K562 (cell line): ENCODE data around the gene ACTR3C. TPM values are rescaled to one million over a fixed set of nuclear protein-coding genes. Genes with fewer than 3 reads are reported as not detected.

Source experiments
- ASH1L ChIP-seq: fragments of 450-650 bp; IDR thresholded peaks from 2 replicates; pipeline ENCODE4 v1.6.1; 2018; ENCODE audit warnings: borderline replicate concordance, mild to moderate bottlenecking, low read depth; ENCODE audit not compliant: partially characterized antibody
- CEBPG ChIP-seq, 3 experiments: fragments of 200-800 bp in 1 of 3; sonication (Bioruptor generic) in 1 of 3; sonication (generic) in 1 of 3; formaldehyde crosslinking in 1 of 3; IDR thresholded peaks in 2 of 3; conservative IDR thresholded peaks in 1 of 3; 2 replicates each; pipeline versions ENCODE4 v1.6.1 to v1.8.0; 2016 to 2022; ENCODE audit warnings: missing compliant biosample characterization in 2 of 3, missing genetic modification characterization in 2 of 3, mild to moderate bottlenecking in 1 of 3, missing genetic modification reagents in 1 of 3
- EP400 ChIP-seq: fragments of 450-650 bp; IDR thresholded peaks from 2 replicates; pipeline ENCODE4 v1.6.1; 2017; ENCODE audit warnings: antibody characterized with exemption, mild to moderate bottlenecking, moderate library complexity
- GABPB2 ChIP-seq: fragments of 250-450 bp; sonication (Bioruptor Pico); conservative IDR thresholded peaks from 2 replicates; pipeline ENCODE4 v1.5.1; 2021; ENCODE audit warnings: mild to moderate bottlenecking
- ILF3 ChIP-seq: fragments of 450-650 bp; IDR thresholded peaks from 2 replicates; pipeline ENCODE4 v1.6.1; 2018; ENCODE audit warnings: antibody characterized with exemption, mild to moderate bottlenecking, moderate library complexity, borderline replicate concordance
- SMAD4 ChIP-seq: fragments of 250-450 bp; sonication (Bioruptor Pico); conservative IDR thresholded peaks from 2 replicates; pipeline ENCODE4 v1.8.0; 2021; ENCODE audit warnings: inconsistent platforms, mild to moderate bottlenecking, moderate library complexity
- SP1 ChIP-seq: sonication (generic); formaldehyde crosslinking; IDR thresholded peaks from 2 replicates; pipeline ENCODE4 v1.8.1; 2022; ENCODE audit warnings: mild to moderate bottlenecking, missing genetic modification reagents
- ZNF384 ChIP-seq: IDR thresholded peaks from 2 replicates; pipeline ENCODE4 v1.6.1; 2012; ENCODE audit warnings: low read depth, low read length, improper control_type of control experiment
- ZNF644 ChIP-seq: fragments of 200-800 bp; sonication (Bioruptor generic); IDR thresholded peaks from 2 replicates; pipeline ENCODE4 v1.6.1; 2016; ENCODE audit warnings: low read depth, missing genetic modification characterization, missing compliant biosample characterization
- polyA plus RNA-seq, 8 experiments: library from polyadenylated mRNA; depleted of rRNA in 4 of 8; stranded (reverse) in 5 of 8; unstranded in 3 of 8; fragments of >200 nt; fragmentation: Nextera tagmentation in 2 of 8; fragmentation: Illumina TruSeq in 1 of 8; extraction: Ambion mirVana in 2 of 8; extraction: Trizol in 1 of 8; gene quantifications; 2 replicates each; pipeline versions ENCODE4 v1.2.1 to v1.2.3, GENCODE V29; 2011 to 2014; ENCODE audit warnings: inconsistent platforms in 1 of 8, missing spikeins in 1 of 8
- total RNA-seq, 7 experiments: library from RNA; depleted of rRNA in 6 of 7; stranded (reverse); fragments of >200 nt in 6 of 7; fragmentation: Illumina TruSeq in 2 of 7; extraction: Trizol in 2 of 7; gene quantifications; 2 replicates each; pipeline versions ENCODE4 v1.2.1 to v1.2.3, GENCODE V29; 2011 to 2021; ENCODE audit warnings: low replicate concordance in 1 of 7
- TF ChIP-seq, protein P1 (sequence below), 2 experiments: fragments of 450-650 bp; IDR thresholded peaks; 2 replicates each; pipeline ENCODE4 v1.6.1; 2016; ENCODE audit warnings: mild to moderate bottlenecking in 2 of 2, borderline replicate concordance in 1 of 2, low read depth in 1 of 2, moderate library complexity in 1 of 2
- TF ChIP-seq, protein P2 (sequence below): IDR thresholded peaks from 2 replicates; pipeline ENCODE4 v1.6.1; 2016; ENCODE audit warnings: missing genetic modification characterization, missing compliant biosample characterization
- TF ChIP-seq, protein P3 (sequence below), 2 experiments: fragments of 450-650 bp; IDR thresholded peaks; 2 replicates each; pipeline ENCODE4 v1.6.1; 2018; ENCODE audit warnings: mild to moderate bottlenecking in 2 of 2, low read depth in 1 of 2; ENCODE audit not compliant: partially characterized antibody in 2 of 2

Gene ACTR3C
- total and polyA plus RNA-seq, 9 of the 15 experiments (the other 6 are each of a cell fraction or from before 2014, with no cell fraction given) = 9.0 to 35.4 (median 13.3) TPM

DNA sequence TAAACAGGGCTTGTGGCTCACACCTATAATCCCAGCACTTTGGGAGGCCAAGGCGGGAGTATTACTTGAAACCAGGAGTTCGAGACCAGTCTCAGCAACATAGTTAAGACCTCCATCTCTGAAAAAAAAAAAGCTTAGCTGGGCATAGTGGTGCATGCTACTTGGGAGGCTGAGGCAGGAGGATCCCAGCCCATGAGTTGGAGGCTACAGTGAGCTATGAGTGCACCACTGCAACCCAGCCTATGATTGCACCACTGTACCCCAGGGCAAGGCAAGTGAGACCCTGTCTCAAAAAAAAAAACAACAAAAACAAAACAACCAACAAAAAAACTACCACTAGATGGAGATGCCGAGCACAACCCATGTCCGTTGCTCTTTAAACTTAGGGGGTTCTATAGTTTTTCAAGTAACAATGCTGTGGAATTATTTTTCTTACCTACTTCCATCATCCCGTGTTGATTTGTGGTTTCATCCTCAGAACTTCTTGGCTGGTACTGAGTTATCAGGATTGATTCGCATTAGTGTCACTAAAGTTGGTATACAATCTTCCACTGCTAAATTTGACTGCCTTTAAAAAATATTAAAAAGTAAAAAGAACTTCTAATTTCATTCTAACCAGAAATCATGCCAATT lies 33.0 kb upstream of the ACTR3C start (continued):
- TF ChIP-seq, protein P1, sequence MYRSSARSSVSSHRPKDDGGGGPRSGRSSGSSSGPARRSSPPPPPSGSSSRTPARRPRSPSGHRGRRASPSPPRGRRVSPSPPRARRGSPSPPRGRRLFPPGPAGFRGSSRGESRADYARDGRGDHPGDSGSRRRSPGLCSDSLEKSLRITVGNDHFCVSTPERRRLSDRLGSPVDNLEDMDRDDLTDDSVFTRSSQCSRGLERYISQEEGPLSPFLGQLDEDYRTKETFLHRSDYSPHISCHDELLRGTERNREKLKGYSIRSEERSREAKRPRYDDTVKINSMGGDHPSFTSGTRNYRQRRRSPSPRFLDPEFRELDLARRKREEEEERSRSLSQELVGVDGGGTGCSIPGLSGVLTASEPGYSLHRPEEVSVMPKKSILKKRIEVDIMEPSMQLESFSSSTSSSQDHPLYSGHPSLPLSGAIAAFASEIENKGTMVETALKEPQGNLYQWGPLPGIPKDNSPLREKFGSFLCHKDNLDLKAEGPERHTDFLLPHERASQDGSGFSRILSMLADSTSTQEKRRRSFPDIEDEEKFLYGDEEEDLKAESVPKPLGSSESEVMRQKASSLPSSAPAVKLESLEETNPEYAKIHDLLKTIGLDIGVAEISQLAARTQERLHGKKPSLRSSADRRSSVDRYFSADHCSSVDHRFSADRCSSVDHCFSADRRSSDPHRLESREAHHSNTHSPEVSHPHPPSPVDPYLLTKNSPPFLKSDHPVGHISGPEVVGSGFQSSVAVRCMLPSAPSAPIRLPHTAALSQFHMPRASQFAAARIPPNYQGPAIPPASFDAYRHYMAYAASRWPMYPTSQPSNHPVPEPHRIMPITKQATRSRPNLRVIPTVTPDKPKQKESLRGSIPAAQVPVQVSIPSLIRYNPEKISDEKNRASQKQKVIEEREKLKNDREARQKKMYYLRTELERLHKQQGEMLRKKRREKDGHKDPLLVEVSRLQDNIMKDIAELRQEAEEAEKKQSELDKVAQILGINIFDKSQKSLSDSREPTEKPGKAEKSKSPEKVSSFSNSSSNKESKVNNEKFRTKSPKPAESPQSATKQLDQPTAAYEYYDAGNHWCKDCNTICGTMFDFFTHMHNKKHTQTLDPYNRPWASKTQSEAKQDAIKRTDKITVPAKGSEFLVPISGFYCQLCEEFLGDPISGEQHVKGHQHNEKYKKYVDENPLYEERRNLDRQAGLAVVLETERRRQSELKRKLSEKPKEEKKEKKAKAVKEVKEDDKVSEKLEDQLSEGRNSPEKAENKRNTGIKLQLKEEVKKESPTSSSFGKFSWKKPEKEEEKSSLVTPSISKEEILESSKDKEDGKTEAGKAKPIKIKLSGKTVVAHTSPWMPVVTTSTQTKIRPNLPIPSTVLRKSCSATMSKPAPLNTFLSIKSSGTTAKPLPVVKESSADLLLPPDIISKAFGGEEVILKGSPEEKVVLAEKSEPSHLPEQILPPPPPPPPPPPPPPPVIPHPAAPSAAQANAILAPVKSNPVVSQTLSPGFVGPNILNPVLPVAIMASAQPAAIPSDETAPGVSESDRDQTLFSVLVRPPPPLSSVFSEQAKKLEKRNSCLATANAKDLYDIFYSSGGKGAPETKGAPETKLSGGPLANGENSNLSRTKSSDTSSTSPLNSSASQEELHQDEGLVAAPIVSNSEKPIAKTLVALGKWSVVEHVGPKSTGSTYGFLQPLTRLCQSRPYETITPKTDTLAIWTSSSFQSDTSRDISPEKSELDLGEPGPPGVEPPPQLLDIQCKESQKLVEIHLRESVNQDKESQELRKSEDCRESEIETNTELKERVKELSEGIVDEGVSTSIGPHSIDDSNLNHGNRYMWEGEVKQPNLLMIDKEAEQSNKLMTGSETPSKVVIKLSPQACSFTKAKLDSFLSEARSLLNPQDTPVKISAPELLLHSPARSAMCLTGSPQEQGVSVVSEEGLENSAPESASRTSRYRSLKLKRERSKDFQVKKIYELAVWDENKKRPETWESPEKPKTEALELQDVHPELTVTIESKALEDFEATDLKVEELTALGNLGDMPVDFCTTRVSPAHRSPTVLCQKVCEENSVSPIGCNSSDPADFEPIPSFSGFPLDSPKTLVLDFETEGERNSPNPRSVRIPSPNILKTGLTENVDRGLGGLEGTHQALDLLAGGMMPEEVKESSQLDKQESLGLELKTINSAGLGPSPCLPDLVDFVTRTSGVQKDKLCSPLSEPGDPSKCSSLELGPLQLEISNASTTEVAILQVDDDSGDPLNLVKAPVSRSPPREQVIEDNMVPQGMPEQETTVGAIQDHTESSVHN (IDR thresholded peaks at IDR 0.05; ENCODE audit: borderline replicate concordance in 1 of 2, low read depth in 1 of 2) = no peak
- no peak for TF ChIP-seq SMAD4
- peak; percentile 85 for TF ChIP-seq ZNF384
- TF ChIP-seq CEBPG (CRISPR knock-in tag; IDR thresholded peaks at IDR 0.05) = peak; percentile 39; the same call in 1 of the 2 replicates
- no peak for TF ChIP-seq CEBPG (tag; conservative IDR thresholded peaks at IDR 0.05 in 1 of 2, IDR thresholded peaks at IDR 0.05 in 1 of 2)
- TF ChIP-seq, protein P2, sequence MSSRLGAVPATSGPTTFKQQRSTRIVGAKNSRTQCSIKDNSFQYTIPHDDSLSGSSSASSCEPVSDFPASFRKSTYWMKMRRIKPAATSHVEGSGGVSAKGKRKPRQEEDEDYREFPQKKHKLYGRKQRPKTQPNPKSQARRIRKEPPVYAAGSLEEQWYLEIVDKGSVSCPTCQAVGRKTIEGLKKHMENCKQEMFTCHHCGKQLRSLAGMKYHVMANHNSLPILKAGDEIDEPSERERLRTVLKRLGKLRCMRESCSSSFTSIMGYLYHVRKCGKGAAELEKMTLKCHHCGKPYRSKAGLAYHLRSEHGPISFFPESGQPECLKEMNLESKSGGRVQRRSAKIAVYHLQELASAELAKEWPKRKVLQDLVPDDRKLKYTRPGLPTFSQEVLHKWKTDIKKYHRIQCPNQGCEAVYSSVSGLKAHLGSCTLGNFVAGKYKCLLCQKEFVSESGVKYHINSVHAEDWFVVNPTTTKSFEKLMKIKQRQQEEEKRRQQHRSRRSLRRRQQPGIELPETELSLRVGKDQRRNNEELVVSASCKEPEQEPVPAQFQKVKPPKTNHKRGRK (tag) = peak; percentile 47; the same call in 1 of the 2 replicates
- TF ChIP-seq EP400 = peak; percentile 60; the same call in 1 of the 2 replicates
- 0 out of 2 replicates have a peak, but pooled peaks have one; percentile 71 for TF ChIP-seq ILF3
- TF ChIP-seq, protein P3, sequence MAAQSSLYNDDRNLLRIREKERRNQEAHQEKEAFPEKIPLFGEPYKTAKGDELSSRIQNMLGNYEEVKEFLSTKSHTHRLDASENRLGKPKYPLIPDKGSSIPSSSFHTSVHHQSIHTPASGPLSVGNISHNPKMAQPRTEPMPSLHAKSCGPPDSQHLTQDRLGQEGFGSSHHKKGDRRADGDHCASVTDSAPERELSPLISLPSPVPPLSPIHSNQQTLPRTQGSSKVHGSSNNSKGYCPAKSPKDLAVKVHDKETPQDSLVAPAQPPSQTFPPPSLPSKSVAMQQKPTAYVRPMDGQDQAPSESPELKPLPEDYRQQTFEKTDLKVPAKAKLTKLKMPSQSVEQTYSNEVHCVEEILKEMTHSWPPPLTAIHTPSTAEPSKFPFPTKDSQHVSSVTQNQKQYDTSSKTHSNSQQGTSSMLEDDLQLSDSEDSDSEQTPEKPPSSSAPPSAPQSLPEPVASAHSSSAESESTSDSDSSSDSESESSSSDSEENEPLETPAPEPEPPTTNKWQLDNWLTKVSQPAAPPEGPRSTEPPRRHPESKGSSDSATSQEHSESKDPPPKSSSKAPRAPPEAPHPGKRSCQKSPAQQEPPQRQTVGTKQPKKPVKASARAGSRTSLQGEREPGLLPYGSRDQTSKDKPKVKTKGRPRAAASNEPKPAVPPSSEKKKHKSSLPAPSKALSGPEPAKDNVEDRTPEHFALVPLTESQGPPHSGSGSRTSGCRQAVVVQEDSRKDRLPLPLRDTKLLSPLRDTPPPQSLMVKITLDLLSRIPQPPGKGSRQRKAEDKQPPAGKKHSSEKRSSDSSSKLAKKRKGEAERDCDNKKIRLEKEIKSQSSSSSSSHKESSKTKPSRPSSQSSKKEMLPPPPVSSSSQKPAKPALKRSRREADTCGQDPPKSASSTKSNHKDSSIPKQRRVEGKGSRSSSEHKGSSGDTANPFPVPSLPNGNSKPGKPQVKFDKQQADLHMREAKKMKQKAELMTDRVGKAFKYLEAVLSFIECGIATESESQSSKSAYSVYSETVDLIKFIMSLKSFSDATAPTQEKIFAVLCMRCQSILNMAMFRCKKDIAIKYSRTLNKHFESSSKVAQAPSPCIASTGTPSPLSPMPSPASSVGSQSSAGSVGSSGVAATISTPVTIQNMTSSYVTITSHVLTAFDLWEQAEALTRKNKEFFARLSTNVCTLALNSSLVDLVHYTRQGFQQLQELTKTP (IDR thresholded peaks at IDR 0.05; ENCODE audit: low read depth in 1 of 2, partially characterized antibody in 2 of 2) = peak in 1 of 2 experiments; percentile 73
- no peak for TF ChIP-seq ASH1L
- TF ChIP-seq SP1 (CRISPR knock-in tag) = 0 out of 2 replicates have a peak, but pooled peaks have one; percentile 59
- TF ChIP-seq ZNF644 = no peak
- no peak for TF ChIP-seq GABPB2 (CRISPR knock-in tag)
